Keratinocyte (primary cell): ENCODE data around the gene ATF6. TPM values are rescaled to one million over a fixed set of nuclear protein-coding genes. Genes with fewer than 3 reads are reported as not detected.

ENCODE experiments used
- DNase-seq: peaks from one replicate; pipeline ENCODE4 v3.0.0-alpha.2; 2011; ENCODE audit warnings: low read depth, missing footprints, low spot score
- FAIRE-seq: peaks from 2 replicates; lab custom pipeline; 2011; peaks lifted over from hg19 to GRCh38; lab: Jason Lieb, UNC
- H2AFZ ChIP-seq: 2 replicates; pipeline ENCODE4 v1.6.0; 2012; ENCODE audit warnings: low read length, control low read depth, inconsistent platforms; ENCODE audit not compliant: control insufficient read depth
- H3K27ac ChIP-seq: 2 replicates; pipeline ENCODE4 v1.5.1; 2011; ENCODE audit warnings: low read length; ENCODE audit not compliant: control insufficient read depth, insufficient read depth
- H3K27me3 ChIP-seq: 3 replicates; pipeline ENCODE4 v1.6.0; 2011; ENCODE audit warnings: low read length; ENCODE audit not compliant: control insufficient read depth, insufficient read depth; ENCODE audit errors: extremely low read depth
- H3K36me3 ChIP-seq, 2 experiments: 2 replicates in 1 of 2; 3 replicates in 1 of 2; pipeline ENCODE4 v1.5.1; 2011; ENCODE audit warnings: low read length in 2 of 2, mild to moderate bottlenecking in 1 of 2; ENCODE audit not compliant: control insufficient read depth in 2 of 2, insufficient read depth in 2 of 2; ENCODE audit errors: extremely low read depth in 1 of 2
- H3K4me1 ChIP-seq: 3 replicates; pipeline ENCODE4 v1.5.1; 2011; ENCODE audit warnings: low read length; ENCODE audit not compliant: control insufficient read depth, insufficient read depth; ENCODE audit errors: extremely low read depth
- H3K4me2 ChIP-seq: 3 replicates; pipeline ENCODE4 v1.6.0; 2011; ENCODE audit warnings: low read depth, low read length; ENCODE audit not compliant: control insufficient read depth, insufficient read depth; ENCODE audit errors: extremely low read depth
- H3K4me3 ChIP-seq, 3 experiments: fragments of 200-600 bp in 1 of 3; sonication (generic) in 1 of 3; 2 replicates in 2 of 3; 3 replicates in 1 of 3; pipeline ENCODE4 v1.5.1; 2011 to 2016; ENCODE audit warnings: low read length in 3 of 3, mild to moderate bottlenecking in 3 of 3, control low read depth in 2 of 3, inconsistent platforms in 1 of 3, low read depth in 1 of 3, mixed read lengths in 1 of 3, mixed run types in 1 of 3, moderate library complexity in 1 of 3; ENCODE audit not compliant: control insufficient read depth in 2 of 3, insufficient read depth in 2 of 3; ENCODE audit errors: extremely low read depth in 1 of 3
- H3K79me2 ChIP-seq: 2 replicates; pipeline ENCODE4 v1.6.0; 2012; ENCODE audit warnings: low read length; ENCODE audit not compliant: control insufficient read depth, insufficient read depth
- H3K9ac ChIP-seq: 3 replicates; pipeline ENCODE4 v1.6.0; 2011; ENCODE audit warnings: low read length; ENCODE audit not compliant: control insufficient read depth, insufficient read depth; ENCODE audit errors: extremely low read depth
- H3K9me1 ChIP-seq: 3 replicates; pipeline ENCODE4 v1.6.0; 2011; ENCODE audit warnings: low read length; ENCODE audit not compliant: control insufficient read depth, insufficient read depth; ENCODE audit errors: extremely low read depth
- H3K9me3 ChIP-seq: 2 replicates; pipeline ENCODE4 v1.5.1; 2012; ENCODE audit warnings: low read depth, low read length; ENCODE audit not compliant: control insufficient read depth
- H4K20me1 ChIP-seq: 3 replicates; pipeline ENCODE4 v1.6.0; 2011; ENCODE audit warnings: low read length; ENCODE audit not compliant: control insufficient read depth, insufficient read depth; ENCODE audit errors: extremely low read depth
- EZH2 ChIP-seq: IDR thresholded peaks from one replicate; pipeline ENCODE4 v1.6.1; 2012; ENCODE audit warnings: inconsistent platforms, mild to moderate bottlenecking, low read length, moderate library complexity
- dilution Hi-C: fragments of 300-500 bp; cut with MboI; formaldehyde crosslinking; loops from one replicate; pipeline ENCODE4 v1.7.0; 2020; ENCODE audit warnings: low sequenced_read_pairs; ENCODE audit not compliant: extremely low pct_ligation_motif_present
- polyA plus RNA-seq, 5 experiments: library from polyadenylated mRNA; depleted of rRNA in 3 of 5; stranded (reverse) in 3 of 5; stranded (forward) in 1 of 5; unstranded in 1 of 5; fragments of >200 nt; gene quantifications; 1 replicate in 1 of 5; 2 replicates in 3 of 5; 3 replicates in 1 of 5; pipeline versions ENCODE4 v1.2.1 to v1.2.3, GENCODE V29; 2011 to 2012; ENCODE audit warnings: missing spikeins in 2 of 5, low read depth in 1 of 5, low replicate concordance in 1 of 5
- small RNA-seq, 3 experiments: library from RNA; depleted of rRNA; stranded (forward); fragments of <200 nt; gene quantifications; one replicate each; pipeline ENCODE3, GENCODE V24; 2012; ENCODE audit warnings: low read depth in 3 of 3, low replicate concordance in 1 of 3; ENCODE audit not compliant: insufficient read length in 3 of 3
- TF ChIP-seq, protein P1 (sequence below), 3 experiments: IDR thresholded peaks in 1 of 3; conservative IDR thresholded peaks in 1 of 3; optimal IDR thresholded peaks in 1 of 3; 2 replicates in 2 of 3; 3 replicates in 1 of 3; pipeline versions ENCODE3 to v1.5.1; 2011; ENCODE audit warnings: low read length in 3 of 3, mild to moderate bottlenecking in 3 of 3, moderate library complexity in 2 of 3, control low read depth in 1 of 3, inconsistent platforms in 1 of 3; ENCODE audit not compliant: insufficient read depth in 2 of 3; ENCODE audit errors: extremely low read depth in 1 of 3

The ATF6 gene
- polyA plus RNA-seq, 1 donor (not counting 4 experiments of a cell fraction or from before 2014, with no cell fraction given), result 19.7 TPM

DNA sequence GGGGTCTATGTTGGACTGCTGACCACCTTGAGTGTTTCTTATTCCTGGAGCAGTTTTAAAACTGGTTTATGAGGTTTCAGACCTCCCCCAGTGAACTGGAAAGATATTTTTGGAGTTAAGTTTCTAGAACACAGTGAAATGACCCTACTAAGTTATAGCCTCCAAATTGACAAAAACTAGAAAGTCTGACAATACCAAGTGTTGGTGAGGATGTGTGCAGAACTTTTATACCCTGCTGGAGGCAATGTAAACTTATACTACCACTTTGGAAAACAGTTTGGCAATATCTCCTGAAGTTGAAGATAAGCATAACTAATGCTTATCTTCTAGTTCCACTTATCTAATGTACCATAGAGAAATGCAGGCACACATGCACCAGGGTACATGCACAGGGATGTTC, 247.2 kb downstream of the ATF6 start:
- no peaks in the 10 kb centered on the region for H3K9me3 ChIP-seq
- no peak overlapping the region for H3K4me3 ChIP-seq
- no peak overlapping the region for H2AFZ ChIP-seq
- no peaks in the 10 kb centered on the region for H4K20me1 ChIP-seq
- no peaks in the 10 kb centered on the region for H3K4me1 ChIP-seq
- H3K9ac ChIP-seq, result no peak overlapping the region
- DNase-seq (no peak), FAIRE-seq (no peak)
- dilution Hi-C loops, result no loop called here
- H3K4me2 ChIP-seq, result no peak overlapping the region
- H3K79me2 ChIP-seq, result no peaks in the 10 kb centered on the region
- no peak overlapping the region for H3K27ac ChIP-seq
- no peaks in the 10 kb centered on the region for H3K9me1 ChIP-seq
- H3K27me3 ChIP-seq, result peaks cover 54% of the 10 kb centered on the region
- H3K36me3 ChIP-seq, result no peaks in the 10 kb centered on the region
- no peak for TF ChIP-seq EZH2
- TF ChIP-seq, protein P1, sequence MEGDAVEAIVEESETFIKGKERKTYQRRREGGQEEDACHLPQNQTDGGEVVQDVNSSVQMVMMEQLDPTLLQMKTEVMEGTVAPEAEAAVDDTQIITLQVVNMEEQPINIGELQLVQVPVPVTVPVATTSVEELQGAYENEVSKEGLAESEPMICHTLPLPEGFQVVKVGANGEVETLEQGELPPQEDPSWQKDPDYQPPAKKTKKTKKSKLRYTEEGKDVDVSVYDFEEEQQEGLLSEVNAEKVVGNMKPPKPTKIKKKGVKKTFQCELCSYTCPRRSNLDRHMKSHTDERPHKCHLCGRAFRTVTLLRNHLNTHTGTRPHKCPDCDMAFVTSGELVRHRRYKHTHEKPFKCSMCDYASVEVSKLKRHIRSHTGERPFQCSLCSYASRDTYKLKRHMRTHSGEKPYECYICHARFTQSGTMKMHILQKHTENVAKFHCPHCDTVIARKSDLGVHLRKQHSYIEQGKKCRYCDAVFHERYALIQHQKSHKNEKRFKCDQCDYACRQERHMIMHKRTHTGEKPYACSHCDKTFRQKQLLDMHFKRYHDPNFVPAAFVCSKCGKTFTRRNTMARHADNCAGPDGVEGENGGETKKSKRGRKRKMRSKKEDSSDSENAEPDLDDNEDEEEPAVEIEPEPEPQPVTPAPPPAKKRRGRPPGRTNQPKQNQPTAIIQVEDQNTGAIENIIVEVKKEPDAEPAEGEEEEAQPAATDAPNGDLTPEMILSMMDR (optimal IDR thresholded peaks at IDR 0.05 in 1 of 3, IDR thresholded peaks at IDR 0.05 in 1 of 3, conservative IDR thresholded peaks at IDR 0.05 in 1 of 3; ENCODE audit: extremely low read depth in 1 of 3, insufficient read depth in 2 of 3, low read length in 3 of 3), result no peak

Small RNAs within 50 kb of the gene (small RNA-seq; reads per million reads assigned to genes)
- 0 reads per million in 3 experiments for gene RN7SL466P

Other genes with a start within 250 kb of the ATF6 start
- gene HSPA6, start 241.8 kb upstream of the ATF6 start, polyA plus RNA-seq, result 0.26 to 0.31 TPM (median 0.27 TPM) in 3 replicates
- gene FCGR3A, start 216.5 kb upstream of the ATF6 start, polyA plus RNA-seq, result not detected in 3 replicates
- gene FCGR3B, start 135.1 kb upstream of the ATF6 start, polyA plus RNA-seq, result not detected in 3 replicates
- 0.01 TPM in 1 of 3 replicates, not detected in the others for gene FCGR2B, start 103.2 kb upstream of the ATF6 start, polyA plus RNA-seq
- gene FCRLA, start 59.1 kb upstream of the ATF6 start, polyA plus RNA-seq, result 2.0 to 3.4 TPM (median 3.0 TPM) in 3 replicates
- gene FCRLB, start 44.8 kb upstream of the ATF6 start, polyA plus RNA-seq, result 0.41 to 0.54 TPM (median 0.52 TPM) in 3 replicates
- gene DUSP12, start 16.5 kb upstream of the ATF6 start, polyA plus RNA-seq, result 22.6 to 35.3 TPM (median 27.6 TPM) in 3 replicates